Mucosa of descending colon (tissue), 3 donors: ENCODE data around the gene LRP1. TPM values are rescaled to one million over a fixed set of nuclear protein-coding genes. Genes with fewer than 3 reads are reported as not detected.

Experiments used
- ATAC-seq: fragments of 200-7000 bp; cut with Tn5 transposase; one replicate; pipeline ENCODE4 v1.9.1; 2020; ENCODE audit warnings: mild to moderate bottlenecking, moderate library complexity
- DNase-seq, 3 donors: peaks; one replicate each; pipeline ENCODE4 v3.0.0-alpha.2; 2020
- H3K36me3 ChIP-seq: fragments of 200-600 bp; one replicate; pipeline ENCODE4 v1.8.0; 2021; ENCODE audit warnings: low read depth, mild to moderate bottlenecking
- H3K4me1 ChIP-seq: fragments of 200-600 bp; one replicate; pipeline ENCODE4 v1.8.0; 2021; ENCODE audit warnings: low read depth, mild to moderate bottlenecking
- H3K4me3 ChIP-seq: fragments of 200-600 bp; one replicate; pipeline ENCODE4 v1.8.0; 2021; ENCODE audit warnings: mild to moderate bottlenecking
- H3K9me3 ChIP-seq: fragments of 200-600 bp; one replicate; pipeline ENCODE4 v1.8.0; 2021; ENCODE audit warnings: mild to moderate bottlenecking
- intact Hi-C, 2 donors: fragments of 100-400 bp; cut with DNase I in 1 of 2; cut with micrococcal nuclease in 1 of 2; formaldehyde crosslinking; loops; one replicate each; pipeline versions ENCODE4 v1.11.0 to v1.11.1; 2022; cut with DNase I, micrococcal nuclease
- total RNA-seq, 3 donors: library from RNA; stranded (reverse); fragmentation: NEBNext Ultra II Directional in 2 of 3; extraction: Animal tissue kit (Norgen Biotek cat#: 25700) in 2 of 3; gene quantifications; one replicate each; pipeline versions ENCODE4 v1.2.1 to v1.2.4, GENCODE V29; 2021 to 2023
- TF ChIP-seq, protein P1 (sequence below): fragments of 200-600 bp; IDR thresholded peaks from one replicate; pipeline ENCODE4 v1.8.0; 2022; ENCODE audit warnings: antibody characterized with exemption, mild to moderate bottlenecking
- donor health status: DM: no; HTN: no; CAD: no; lungs with moderate emphysema.
- donor health status: DM: no; HTN: no; CAD: no.
- donor health status: DM: no; HTN: yes; CAD: no.

LRP1 gene
- total RNA-seq, 3 donors from 2014 or later, result 128 to 223 (median 148) TPM

DNA sequence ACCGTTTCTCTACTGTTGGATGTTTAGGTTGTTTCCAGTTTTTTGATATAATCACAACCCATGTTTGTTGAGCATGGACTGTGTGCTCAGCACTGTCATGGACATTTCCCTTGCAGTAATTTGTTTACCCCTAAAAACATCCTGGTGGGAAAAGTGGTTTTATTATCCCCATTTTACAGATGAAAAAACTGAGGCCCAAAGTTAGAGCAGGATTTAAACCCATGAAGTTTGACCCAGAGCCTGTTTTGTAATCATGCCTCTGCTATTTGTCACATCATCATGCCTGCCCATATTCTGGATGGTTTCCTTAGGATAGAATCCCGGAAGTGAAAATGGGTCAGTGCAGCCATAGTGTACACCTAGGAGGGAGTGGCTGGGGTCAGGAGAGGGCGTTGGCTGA is 36.2 kb downstream of the LRP1 start:
- no peak for DNase-seq
- Histone ChIP-seq H3K4me1 (no peaks in the 10 kb centered on the region), H3K9me3 (no peaks in the 10 kb centered on the region), H3K4me3 (no peak overlapping the region), H3K36me3 (no peaks in the 10 kb centered on the region)
- no peak for ATAC-seq
- intact Hi-C loops, result loop anchor here in 1 of 2 donors (10.0 kb wide), 1 partner anchor 100 kb away; no protein-coding TSS in a partner anchor
- TF ChIP-seq, protein P1, sequence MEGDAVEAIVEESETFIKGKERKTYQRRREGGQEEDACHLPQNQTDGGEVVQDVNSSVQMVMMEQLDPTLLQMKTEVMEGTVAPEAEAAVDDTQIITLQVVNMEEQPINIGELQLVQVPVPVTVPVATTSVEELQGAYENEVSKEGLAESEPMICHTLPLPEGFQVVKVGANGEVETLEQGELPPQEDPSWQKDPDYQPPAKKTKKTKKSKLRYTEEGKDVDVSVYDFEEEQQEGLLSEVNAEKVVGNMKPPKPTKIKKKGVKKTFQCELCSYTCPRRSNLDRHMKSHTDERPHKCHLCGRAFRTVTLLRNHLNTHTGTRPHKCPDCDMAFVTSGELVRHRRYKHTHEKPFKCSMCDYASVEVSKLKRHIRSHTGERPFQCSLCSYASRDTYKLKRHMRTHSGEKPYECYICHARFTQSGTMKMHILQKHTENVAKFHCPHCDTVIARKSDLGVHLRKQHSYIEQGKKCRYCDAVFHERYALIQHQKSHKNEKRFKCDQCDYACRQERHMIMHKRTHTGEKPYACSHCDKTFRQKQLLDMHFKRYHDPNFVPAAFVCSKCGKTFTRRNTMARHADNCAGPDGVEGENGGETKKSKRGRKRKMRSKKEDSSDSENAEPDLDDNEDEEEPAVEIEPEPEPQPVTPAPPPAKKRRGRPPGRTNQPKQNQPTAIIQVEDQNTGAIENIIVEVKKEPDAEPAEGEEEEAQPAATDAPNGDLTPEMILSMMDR, result no peak

DNA sequence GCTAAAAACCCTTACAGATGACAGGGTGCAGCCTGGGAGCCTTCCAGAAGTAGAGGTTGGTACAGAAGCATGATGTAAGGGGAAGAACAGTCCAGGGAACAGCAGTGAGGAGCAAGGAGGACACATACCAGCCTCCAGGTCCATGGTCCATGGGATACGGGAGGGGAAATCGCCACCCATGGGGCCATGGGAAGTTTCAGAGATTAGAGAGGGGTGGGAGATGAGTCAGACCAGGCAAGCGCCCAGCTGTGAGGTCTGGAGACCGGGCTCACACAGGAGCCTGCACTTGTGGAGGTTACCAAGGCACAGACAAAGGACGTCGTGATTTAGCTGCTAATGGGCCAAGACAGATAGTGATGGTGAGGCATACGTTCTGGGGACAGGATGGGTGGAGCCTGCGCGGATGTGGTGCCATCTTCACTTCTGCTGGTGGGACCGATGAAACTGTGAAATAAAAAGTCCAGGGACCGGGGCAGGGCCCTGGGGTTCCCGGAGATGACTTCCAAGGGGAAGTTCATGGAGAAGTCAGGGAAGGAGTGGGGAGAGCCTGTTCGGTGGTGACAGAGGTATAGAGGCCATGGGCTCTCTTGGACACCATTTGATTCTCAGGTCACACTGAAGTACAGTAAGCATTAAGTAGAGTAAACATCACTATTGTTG is 36.8 kb downstream of the LRP1 start:
- Histone ChIP-seq H3K9me3 (no peaks in the 10 kb centered on the region), H3K36me3 (no peaks in the 10 kb centered on the region), H3K4me3 (no peak overlapping the region), H3K4me1 (no peaks in the 10 kb centered on the region)
- ATAC-seq (no peak), DNase-seq (no peak)
- intact Hi-C loops, result loop anchor here in 1 of 2 donors (10.0 kb wide), 1 partner anchor 100 kb away; no protein-coding TSS in a partner anchor
- TF ChIP-seq, protein P1, result no peak

- intact Hi-C loops, result loop anchor here in 1 of 2 donors (10.0 kb wide), 1 partner anchor 101 kb away; no protein-coding TSS in a partner anchor
- Histone ChIP-seq H3K9me3 (no peaks in the 10 kb centered on the region), H3K4me3 (no peak overlapping the region), H3K36me3 (no peaks in the 10 kb centered on the region), H3K4me1 (no peaks in the 10 kb centered on the region)
- DNase-seq (peak in 2 of 3 donors; percentile 66 to 78), ATAC-seq (peak; percentile 96)
- TF ChIP-seq, protein P1, result no peak
These were observed 37.5 kb downstream of the LRP1 start for GRCh38 chr12:57165741-57166140.

GRCh38 chr12:57166971-57167371 is 38.7 kb downstream of the LRP1 start:
- no peak overlapping the region for H3K4me3 ChIP-seq
- intact Hi-C loops, result loop anchor here in 1 of 2 donors (10.0 kb wide), 1 partner anchor 102 kb away; no protein-coding TSS in a partner anchor
- H3K4me1 ChIP-seq, result no peaks in the 10 kb centered on the region
- no peaks in the 10 kb centered on the region for H3K36me3 ChIP-seq
- DNase-seq (no peak), ATAC-seq (no peak)
- no peaks in the 10 kb centered on the region for H3K9me3 ChIP-seq
- TF ChIP-seq, protein P1, result no peak

DNA sequence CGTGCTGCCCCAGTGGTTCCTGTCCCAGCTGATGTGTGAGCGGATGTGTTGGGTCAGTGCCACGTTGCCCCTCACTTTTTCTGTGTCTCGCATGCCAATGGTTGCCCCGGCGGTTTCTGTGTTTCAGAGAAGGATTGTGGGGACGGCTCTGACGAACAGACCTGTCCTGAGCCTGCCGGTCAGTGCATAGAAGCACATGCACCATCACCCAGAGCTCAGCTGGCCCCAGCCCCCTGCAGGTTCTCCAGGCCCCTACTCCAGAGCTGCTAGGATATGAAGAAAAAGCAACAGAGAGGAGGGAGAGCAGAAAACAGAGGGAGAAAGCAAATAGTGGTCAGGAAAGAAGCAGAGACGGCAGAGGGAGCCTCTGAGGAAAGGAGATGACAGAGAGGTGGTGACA is 39.8 kb downstream of the LRP1 start:
- DNase-seq (no peak), ATAC-seq (no peak)
- TF ChIP-seq, protein P1, result no peak
- intact Hi-C loops, result loop anchor here in 1 of 2 donors (10.0 kb wide), 1 partner anchor 103 kb away; no protein-coding TSS in a partner anchor
- H3K4me1 ChIP-seq, result no peaks in the 10 kb centered on the region
- H3K9me3 ChIP-seq, result no peaks in the 10 kb centered on the region
- H3K4me3 ChIP-seq, result no peak overlapping the region
- H3K36me3 ChIP-seq, result no peaks in the 10 kb centered on the region
